GM19238 (cell line): ENCODE results near the gene PPP1R11.
"Not testable (repeated sequence)": the region's sequence is repeated elsewhere in the genome, so short reads cannot be mapped to it uniquely, and the experiment has no call there.

Experiments used
- DNase-seq: peaks from one replicate; pipeline ENCODE4 v3.0.0; 2011; ENCODE audit warnings: low spot score; ENCODE audit not compliant: insufficient read length

Gene PPP1R11, protein sequence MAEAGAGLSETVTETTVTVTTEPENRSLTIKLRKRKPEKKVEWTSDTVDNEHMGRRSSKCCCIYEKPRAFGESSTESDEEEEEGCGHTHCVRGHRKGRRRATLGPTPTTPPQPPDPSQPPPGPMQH

GRCh38 chr6:30066577-30067459, at the start of gene PPP1R11:
Gene PPP1R11, plus strand, starts transcription at chr6:30067198. Its CDS starts 213 bp downstream, at chr6:30067411.
- DNase-seq = peak; percentile 94

DNA sequence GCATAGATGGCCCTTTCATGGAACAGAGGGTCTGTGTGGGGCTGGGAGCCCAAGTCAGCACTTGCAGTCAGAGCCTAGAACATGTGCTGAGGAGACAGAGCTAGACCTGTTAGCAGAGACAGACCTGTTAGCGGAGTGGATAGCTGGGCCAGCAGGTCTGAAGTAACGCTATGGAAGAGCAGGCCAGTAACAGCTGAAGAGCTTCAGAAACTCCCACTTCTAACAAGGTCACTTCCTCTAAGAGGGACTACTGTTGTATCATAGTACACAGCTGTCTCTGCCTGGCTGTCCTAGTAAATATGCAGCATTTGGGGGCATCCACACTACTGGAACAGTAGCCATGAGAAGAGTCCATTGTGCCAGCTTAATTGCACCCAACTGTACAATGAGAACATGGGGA, 47.2 kb upstream of the PPP1R11 start:
- DNase-seq = no peak

GRCh38 chr6:30020626-30021025, 46.4 kb upstream of the PPP1R11 start:
- DNase-seq = no peak

DNA sequence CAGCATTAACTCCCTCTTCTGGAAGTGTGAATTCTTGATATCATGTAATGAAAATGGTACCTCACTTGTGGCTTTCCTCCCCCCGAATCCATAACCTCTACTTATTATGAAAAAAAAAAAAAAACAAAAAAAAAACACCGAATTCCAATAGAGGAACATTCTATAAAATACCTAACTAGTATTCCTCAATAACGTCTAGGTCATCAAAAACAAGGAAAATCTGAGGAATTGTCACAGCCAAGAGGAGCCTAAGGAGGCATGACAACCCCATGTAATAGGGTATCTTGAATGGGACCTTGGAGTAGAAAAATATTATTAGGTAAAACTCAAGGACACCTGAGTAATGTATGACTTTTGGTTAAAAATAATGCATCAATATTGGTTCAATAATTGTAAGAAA, 44.8 kb upstream of the PPP1R11 start:
- no peak for DNase-seq

DNA sequence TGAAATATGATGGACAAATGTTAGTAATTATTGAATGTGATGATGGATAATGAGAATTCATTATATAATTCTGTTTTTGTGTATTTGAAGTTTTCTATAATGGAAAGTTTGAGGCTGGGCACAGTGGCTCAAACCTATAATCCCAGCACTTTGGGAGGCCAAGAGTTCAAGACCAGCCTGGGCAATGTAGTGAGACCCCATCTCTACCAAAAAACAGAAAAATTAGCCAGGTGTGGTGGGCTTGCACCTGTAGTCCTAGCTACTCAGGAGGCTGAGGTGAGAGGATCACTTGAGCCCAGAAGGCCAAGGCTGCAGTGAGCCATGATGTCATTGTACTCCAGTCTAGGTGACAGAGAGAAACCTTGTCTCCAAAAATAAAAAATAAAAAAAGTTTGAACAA, 44.3 kb upstream of the PPP1R11 start:
- not testable (repeated sequence) for DNase-seq

DNA sequence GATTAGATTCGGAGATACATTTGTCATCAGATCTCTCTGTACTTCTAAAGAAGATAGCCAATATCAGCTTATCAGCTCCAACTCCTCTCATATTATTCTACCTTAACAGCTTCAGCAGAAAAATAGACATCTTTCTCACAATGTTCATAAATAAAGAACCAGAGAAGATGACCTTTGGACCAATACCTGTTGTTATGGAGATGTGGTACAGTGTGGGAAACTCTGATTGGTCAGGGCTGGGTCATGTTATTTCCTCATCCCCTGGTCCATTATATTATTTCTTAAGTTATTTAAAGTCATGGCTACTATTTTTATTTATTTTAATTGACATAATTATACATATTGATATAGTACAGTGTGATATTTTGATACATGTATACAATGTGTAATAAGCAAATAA, 41.8 kb upstream of the PPP1R11 start:
- no peak for DNase-seq

GRCh38 chr6:30029588-30029987, 37.4 kb upstream of the PPP1R11 start:
- no peak for DNase-seq

DNA sequence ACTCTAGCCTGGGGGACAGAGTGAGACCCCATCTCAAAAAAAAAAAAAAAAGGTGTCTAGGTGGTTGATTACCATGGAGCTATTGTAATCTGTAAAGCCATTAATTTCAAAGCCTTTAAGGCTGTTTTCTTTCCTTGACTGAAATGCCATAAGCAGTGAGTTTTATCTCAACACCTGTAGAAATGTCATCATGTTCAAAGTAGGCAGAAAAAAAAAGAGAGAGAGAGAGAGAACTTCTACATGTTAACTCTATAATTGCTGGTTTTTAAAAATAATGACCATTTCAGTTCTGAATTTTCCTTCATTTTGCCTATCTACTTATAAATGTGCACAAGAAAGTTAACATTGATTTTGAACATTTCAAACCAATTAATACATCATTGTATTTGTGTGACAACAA, 35.6 kb upstream of the PPP1R11 start:
- no peak for DNase-seq

DNA sequence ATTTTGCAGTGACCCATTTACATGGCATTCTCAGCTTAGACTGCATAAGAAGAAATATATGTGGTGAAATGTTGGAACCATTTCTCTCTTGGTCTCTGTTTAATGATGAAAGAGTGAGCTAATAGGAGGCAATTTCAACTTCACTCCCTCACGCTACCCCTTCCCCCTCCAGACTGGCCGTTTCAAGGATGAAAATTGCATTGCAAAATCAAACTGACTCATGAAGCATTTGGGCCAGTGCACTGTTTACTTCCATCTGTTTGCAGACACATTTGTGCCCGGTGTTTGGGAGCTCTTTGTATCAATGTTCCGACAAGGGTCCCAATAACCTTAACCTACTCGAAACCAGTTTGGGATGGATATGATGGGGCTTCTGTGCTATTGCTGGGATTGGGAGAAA, 33.6 kb upstream of the PPP1R11 start:
- DNase-seq = not testable (repeated sequence)

DNA sequence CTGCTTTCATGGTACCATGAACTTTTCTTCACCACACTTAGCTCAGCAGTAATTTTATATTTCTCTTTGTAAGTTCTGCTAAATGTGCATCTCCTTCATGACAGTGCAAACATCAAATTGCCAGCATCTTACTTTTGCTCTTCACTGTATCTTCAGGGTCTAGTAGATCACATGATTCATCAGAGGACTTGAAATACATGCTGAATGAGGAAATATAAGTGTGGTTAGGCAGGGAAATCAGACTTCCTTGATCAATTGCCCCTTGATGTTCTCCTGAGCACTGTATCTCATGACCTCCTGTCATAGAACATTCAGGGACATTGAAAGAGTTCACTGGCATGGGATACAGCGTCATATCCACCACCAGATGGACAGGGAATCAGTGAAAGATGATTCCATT, 31.2 kb upstream of the PPP1R11 start:
- DNase-seq = no peak

DNA sequence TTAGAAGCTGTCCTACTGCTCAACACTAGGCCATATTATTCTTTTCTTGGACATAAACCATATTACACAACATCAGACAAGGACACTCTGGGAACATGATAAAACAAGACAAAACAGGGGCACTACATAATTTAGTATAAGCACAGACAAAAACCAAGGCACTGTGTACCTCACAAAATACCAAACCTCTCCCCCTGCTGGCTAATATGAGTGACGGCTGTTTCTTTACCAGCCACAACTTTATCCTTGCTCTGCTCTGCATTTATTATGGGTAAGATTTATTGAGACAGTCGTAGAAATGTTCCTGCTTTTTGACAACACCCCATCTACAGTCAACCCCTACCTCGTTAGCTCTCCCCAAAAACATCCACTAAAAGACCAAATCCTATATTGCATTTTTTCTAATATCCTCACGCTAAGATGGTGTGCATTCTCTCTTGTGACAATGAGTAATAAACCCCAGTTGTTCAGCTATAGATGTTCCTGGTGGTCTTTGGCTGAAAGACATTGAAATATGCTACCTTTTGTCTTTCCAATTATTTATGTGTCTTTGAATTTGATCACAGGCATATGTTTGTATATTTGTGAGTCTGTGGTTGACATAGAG, 29.7 kb upstream of the PPP1R11 start:
- no peak for DNase-seq

DNA sequence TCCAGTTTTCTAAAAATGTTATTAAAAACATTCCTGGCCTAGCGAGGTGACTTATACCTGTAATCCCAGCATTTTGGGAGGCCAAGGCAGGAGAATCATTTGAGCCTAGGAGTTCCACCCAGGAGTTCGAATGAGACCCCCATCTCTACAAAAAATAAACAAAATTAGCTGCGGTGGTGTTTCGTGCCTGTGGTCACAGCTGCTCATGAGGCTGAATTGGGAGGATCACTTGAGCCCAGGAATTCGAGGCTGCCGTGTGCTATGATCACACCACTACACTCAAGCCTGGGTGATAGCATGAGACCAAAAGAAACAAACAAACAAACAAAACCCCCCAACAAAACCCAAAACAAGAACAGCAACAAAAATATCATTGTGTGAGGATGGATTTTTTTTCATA, 25.8 kb upstream of the PPP1R11 start:
- no peak for DNase-seq

- no peak for DNase-seq
Observed at GRCh38 chr6:30041821-30042220, 25.2 kb upstream of the PPP1R11 start.

- DNase-seq = no peak
Observed at GRCh38 chr6:30042476-30042875, 24.5 kb upstream of the PPP1R11 start.

- no peak for DNase-seq
Observed at GRCh38 chr6:30042914-30043313, 24.1 kb upstream of the PPP1R11 start.

- no peak for DNase-seq
Observed at GRCh38 chr6:30043744-30044143, 23.3 kb upstream of the PPP1R11 start.

GRCh38 chr6:30044630-30045029, 22.4 kb upstream of the PPP1R11 start:
- no peak for DNase-seq

DNA sequence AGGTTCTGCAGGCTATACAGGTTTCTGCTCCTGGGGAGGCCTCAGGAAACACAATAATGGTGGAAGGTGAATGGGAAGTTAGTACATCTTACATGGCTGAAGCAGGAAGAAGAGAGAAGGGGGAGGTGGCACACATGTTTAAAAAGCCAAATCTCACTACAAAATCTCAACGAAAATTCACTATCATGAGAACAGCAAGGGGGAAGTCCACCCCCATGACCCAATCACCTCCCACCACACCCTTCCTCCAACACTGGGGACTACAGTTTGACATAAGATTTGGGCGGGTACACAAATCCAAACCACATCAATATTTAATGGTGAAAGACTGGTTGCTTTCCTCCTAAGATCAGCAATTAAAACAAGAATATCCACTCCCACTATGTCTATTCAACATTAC, 19.8 kb upstream of the PPP1R11 start:
- no peak for DNase-seq

DNA sequence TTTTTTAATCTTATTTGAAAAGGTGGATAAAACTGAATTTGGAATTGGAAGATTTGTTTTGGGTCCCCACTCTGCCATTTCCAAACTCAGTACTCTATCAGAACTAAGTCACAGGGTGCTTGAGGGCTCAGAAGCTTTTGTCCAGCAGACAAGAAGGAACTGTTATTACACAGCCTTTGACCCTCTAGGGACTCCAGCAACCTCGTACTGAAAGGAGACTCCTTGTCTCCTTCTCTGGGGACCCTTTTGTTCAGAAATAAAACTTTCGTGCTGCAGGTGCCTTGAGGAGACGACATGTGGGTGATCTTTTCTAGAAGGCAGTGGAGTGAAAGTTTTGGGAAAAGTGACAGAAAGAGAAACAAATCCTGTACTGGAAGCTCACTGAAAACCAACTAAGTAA, 13.3 kb upstream of the PPP1R11 start:
- no peak for DNase-seq

DNA sequence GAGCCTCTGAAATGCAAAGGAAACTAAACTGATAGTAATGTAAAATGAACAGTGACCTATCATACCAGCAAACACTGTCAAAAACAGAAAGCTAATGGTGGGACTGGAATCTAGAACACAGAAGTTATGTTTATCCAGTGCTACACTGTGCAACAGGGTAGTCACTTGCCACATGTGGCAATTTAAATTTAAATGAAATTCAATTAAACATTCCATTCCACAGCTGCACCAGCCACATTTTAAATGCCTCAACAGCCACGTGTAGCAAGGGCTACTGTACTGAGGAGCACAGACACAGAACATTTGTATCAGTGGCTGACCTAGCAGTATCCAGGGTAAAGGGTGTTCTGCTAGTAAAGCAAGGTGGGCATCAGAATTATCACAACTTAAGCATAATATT, 11.5 kb upstream of the PPP1R11 start:
- no peak for DNase-seq

DNA sequence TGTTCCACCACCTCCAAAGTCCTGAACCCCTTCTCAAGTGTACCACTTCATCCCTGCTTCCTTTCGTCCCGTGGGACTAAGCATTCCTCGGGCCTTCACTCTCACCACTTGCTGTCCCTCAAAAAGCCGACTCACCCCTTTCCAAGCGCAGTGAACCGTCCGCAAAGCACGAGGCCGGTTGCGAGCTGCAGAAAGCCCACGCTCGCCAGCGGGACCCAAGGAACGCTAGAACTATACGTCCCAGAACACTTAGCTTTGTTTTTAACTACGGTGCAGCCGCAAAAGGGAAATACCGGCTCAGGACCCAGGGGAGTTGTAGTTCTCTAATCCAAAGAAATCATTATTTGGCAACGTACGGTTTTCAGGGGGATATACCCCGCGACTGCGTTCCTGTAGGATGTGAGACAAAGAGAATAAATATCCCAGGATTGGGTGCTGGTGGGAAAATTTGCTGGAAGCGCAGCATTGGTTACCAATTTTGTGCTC, 6.3 kb upstream of the PPP1R11 start:
- no peak for DNase-seq

GRCh38 chr6:30061092-30061857, 5.7 kb upstream of the PPP1R11 start, which contains the start of gene POLR1H:
Gene POLR1H, plus strand, starts transcription at chr6:30061265. Its CDS starts 260 bp downstream, at chr6:30061525.
- DNase-seq = peak; percentile 81
